C4-2B (cell line): ENCODE results near the gene SYT14.

Experiments used
- ZFX ChIP-seq: fragments of 450-650 bp; IDR thresholded peaks from 2 replicates; pipeline ENCODE4 v1.6.1; 2017
- TF ChIP-seq, protein P1 (sequence below): fragments of 450-650 bp; conservative IDR thresholded peaks from 2 replicates; pipeline ENCODE4 v1.5.1; 2017; ENCODE audit warnings: mild to moderate bottlenecking

DNA sequence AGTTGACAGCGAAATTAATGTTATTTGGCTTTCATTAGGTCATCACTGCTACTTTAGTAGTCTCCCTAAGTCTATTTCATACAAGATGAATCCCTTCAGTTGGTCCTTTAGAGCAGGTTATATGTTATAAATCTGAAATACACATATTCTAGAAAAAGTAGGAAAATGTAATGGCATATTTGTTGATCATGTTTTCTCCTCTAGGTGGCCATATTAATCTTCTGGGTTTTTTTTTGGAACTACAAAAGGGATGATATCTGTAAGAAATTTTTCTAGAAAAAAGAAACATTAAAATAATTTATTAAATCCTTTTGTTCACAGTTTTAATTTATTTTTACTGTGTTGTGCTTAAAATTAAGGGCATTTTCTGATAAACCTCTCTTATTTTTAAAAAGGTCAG is 87.9 kb downstream of the SYT14 start:
- TF ChIP-seq, protein P1, sequence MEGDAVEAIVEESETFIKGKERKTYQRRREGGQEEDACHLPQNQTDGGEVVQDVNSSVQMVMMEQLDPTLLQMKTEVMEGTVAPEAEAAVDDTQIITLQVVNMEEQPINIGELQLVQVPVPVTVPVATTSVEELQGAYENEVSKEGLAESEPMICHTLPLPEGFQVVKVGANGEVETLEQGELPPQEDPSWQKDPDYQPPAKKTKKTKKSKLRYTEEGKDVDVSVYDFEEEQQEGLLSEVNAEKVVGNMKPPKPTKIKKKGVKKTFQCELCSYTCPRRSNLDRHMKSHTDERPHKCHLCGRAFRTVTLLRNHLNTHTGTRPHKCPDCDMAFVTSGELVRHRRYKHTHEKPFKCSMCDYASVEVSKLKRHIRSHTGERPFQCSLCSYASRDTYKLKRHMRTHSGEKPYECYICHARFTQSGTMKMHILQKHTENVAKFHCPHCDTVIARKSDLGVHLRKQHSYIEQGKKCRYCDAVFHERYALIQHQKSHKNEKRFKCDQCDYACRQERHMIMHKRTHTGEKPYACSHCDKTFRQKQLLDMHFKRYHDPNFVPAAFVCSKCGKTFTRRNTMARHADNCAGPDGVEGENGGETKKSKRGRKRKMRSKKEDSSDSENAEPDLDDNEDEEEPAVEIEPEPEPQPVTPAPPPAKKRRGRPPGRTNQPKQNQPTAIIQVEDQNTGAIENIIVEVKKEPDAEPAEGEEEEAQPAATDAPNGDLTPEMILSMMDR, result peak; percentile 16; the same call in 1 of the 2 replicates
- no peak for TF ChIP-seq ZFX
